GM20000 (cell line): Measurements from ENCODE around the gene CCDC38.

ENCODE experiments used
- DNase-seq: peaks from one replicate; pipeline ENCODE4 v3.0.0; 2012; ENCODE audit warnings: low spot score
- CTCF ChIP-seq: IDR thresholded peaks from 2 replicates; pipeline ENCODE4 v1.5.1; 2012; ENCODE audit warnings: mild to moderate bottlenecking, control low read depth; ENCODE audit errors: extremely low read depth, missing control alignments

Gene CCDC38

GRCh38 chr12:95943330-95943842 lies 972 bp upstream of the CCDC38 start, which contains the start of gene AMDHD1:
Gene AMDHD1 (plus strand): TSS chr12:95943331. CDS start chr12:95943399, 68 bp downstream.
- DNase-seq = peak; percentile 77

GRCh38 chr12:95942101-95942523 lies 302 bp downstream of the CCDC38 start:
- DNase-seq = no peak
- TF ChIP-seq CTCF = no peak

More at GRCh38 chr12:95943330-95943842, 972 bp upstream of the CCDC38 start, which contains the start of gene AMDHD1:
- no peak for TF ChIP-seq CTCF

- no peak for TF ChIP-seq CTCF
- DNase-seq = no peak
Observed at GRCh38 chr12:95940514-95940913, 1.9 kb downstream of the CCDC38 start.

- no peak for TF ChIP-seq CTCF
- no peak for DNase-seq
Observed at GRCh38 chr12:95922231-95922630, 20.2 kb downstream of the CCDC38 start.

- no peak for DNase-seq
- no peak for TF ChIP-seq CTCF
Observed at GRCh38 chr12:95919110-95919509, 23.3 kb downstream of the CCDC38 start.

- peak; percentile 69 for TF ChIP-seq CTCF
Observed at GRCh38 chr12:95918194-95918993, 24.0 kb downstream of the CCDC38 start.

GRCh38 chr12:95909871-95910270 lies 32.5 kb downstream of the CCDC38 start:
- no peak for DNase-seq
- no peak for TF ChIP-seq CTCF

More at GRCh38 chr12:95918194-95918993, 24.0 kb downstream of the CCDC38 start:
- DNase-seq = peak; percentile 65
